Skin of body (tissue), 2 donors: ENCODE data around the gene TEAD2. TPM values are rescaled to one million over a fixed set of nuclear protein-coding genes. Genes with fewer than 3 reads are reported as not detected.
"Not testable (repeated sequence)": the region's sequence is repeated elsewhere in the genome, so short reads cannot be mapped to it uniquely, and the experiment has no call there.

Experiments
- DNase-seq: peaks from one replicate; lab custom pipeline; 2025; lab: John Stamatoyannopoulos, UW
- total RNA-seq: library from RNA; depleted of rRNA; stranded (reverse); fragments of >200 nt; gene quantifications from one replicate; pipeline ENCODE4 v1.2.3, GENCODE V29; 2014

The TEAD2 gene
- total RNA-seq, 1 donor from 2014 or later = 21.4 TPM

DNA sequence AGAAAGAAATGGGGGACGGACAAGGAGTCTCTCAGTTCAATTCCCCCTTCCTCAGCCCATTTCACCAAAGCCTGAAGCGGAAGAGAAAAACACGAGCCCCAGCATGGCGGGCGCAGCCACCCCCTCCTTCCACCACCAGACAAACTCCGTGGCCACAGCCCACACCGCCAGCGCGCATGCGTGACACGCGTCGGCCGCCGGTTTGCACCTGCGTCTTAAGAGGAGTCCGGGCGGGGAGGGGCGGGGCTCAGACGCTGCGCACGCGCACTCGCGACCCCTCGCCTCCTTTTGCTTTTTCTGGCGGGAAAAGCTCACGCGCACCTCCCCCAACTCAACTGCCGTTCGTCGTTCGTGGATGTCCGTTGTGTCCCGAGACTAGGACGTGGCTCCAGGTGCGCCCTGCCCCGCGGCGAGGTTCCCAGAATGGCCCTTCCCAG lies 25.7 kb upstream of the TEAD2 start, which contains the start of gene KASH5:
Gene KASH5, plus strand, starts transcription at position 314 of the 437 bp plus-strand sequence. CDS start 2,635 bp downstream, outside the sequence.
- peak; percentile 8 for DNase-seq

GRCh38 chr19:49383599-49383998 lies 21.4 kb upstream of the TEAD2 start:
- no peak for DNase-seq

GRCh38 chr19:49382639-49383038 lies 20.4 kb upstream of the TEAD2 start:
- no peak for DNase-seq

DNA sequence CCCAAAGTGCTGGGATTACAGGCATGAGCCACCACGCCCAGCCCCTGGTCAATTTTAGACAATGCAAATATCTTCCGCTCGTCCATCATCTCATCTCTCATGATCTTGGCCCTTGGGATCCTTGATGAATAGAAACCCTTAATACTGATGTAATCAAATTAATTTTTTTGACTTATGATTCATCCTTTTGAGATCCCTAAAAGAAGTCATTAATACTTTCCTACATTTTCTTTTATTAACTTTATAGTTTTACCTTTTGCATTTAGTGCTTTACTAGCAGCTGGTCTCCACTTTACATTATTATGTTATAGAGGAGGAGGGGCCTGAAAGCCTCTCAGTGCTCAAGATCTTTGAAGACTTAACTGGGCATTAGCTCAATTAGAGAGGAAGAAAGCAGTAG lies 18.2 kb upstream of the TEAD2 start:
- no peak for DNase-seq

GRCh38 chr19:49378512-49378911 lies 16.3 kb upstream of the TEAD2 start:
- no peak for DNase-seq

GRCh38 chr19:49374665-49375434 lies 12.6 kb upstream of the TEAD2 start:
- no peak for DNase-seq

DNA sequence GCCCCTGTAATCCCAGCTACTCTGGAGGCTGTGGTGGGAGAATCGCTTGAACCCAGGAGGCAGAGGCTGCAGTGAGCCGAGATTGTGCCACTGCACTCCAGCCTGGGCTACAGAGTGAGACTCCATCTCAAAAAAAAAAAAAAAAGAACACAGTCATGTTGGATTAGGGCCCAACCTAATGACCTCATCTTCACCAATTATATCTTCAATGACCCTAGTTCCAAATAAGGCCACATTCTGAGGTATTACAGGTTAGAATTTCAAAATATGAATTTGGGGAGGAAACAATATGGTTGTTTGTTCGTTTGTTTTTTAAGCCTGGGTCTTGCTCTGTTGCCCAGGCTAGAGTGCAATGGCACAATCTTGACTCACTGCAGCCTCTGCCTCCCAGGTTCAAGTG lies 11.0 kb upstream of the TEAD2 start:
- not testable (repeated sequence) for DNase-seq

DNA sequence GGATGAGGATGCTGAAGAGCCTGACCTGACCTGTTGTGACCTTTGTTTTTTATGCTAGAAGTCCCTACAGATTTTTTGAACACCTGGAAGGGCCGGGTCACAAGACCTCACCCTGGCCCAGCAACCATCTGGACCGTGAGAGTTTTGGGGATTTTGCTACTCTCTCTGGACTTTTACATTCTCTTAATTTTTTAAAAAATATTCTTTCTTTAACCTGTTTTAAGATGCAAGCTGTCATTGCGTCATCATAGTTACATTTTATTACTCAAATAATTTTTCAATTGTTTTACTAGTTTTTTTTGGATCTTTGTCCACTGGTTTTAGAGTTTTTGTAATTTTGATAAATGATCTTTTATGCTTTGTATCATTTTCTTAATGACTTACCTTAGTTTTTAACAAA lies 9.0 kb upstream of the TEAD2 start:
- no peak for DNase-seq

GRCh38 chr19:49368711-49369358 lies 6.6 kb upstream of the TEAD2 start:
- no peak for DNase-seq

DNA sequence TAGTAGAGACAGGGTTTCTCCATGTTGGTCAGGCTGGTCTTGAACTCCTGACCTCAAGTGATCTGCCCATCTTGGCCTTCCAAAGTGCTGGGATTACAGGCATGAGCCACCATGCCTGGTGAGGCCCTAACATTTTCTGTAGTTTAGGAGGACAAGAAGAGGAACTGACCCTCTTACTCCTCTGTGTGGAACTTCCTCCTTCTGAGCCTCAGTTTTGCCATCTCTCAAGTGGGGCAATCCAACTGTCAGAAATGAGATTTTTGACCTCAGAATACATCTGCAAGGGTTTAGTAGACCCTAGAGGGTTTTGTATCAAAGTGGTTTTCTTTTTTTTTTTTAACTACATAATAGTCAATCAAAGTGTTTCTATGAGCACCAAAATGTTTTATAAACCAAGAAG lies 3.9 kb upstream of the TEAD2 start:
- no peak for DNase-seq

DNA sequence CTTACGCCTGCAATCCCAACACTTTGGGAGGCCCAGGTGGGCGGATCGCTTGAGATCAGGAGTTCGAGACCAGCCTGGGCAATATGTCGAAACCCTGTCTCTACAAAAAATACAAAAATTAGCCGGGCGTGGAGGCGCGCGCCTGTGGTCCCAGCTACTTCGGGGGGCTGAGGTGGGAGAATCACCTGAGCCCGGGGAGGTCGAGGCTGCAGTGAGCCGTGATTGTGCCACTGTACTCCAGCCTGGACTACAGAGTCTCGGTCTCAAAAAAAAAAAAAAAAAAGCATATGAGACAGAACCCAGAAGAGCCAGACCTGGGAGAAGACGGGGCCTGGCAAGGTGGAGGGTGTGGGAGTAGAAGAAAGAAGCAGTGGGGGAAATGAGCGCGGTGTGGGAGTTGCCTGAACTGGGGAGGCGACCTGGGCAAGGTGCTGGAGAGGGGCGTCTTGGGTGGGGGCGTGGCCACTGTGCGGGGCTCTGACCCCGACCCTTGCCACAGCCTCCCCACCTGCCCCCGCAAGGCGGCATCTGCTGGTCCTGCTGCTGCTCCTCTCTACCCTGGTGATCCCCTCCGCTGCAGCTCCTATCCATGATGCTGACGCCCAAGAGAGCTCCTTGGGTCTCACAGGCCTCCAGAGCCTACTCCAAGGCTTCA lies 2.0 kb upstream of the TEAD2 start:
- DNase-seq = no peak

- peak; percentile 100 for DNase-seq
These were observed 1.3 kb upstream of the TEAD2 start, which contains the start of gene DKKL1 for GRCh38 chr19:49363268-49364082. Gene DKKL1, plus strand, starts transcription at chr19:49363877. Its CDS starts 122 bp downstream, at chr19:49363999.

DNA sequence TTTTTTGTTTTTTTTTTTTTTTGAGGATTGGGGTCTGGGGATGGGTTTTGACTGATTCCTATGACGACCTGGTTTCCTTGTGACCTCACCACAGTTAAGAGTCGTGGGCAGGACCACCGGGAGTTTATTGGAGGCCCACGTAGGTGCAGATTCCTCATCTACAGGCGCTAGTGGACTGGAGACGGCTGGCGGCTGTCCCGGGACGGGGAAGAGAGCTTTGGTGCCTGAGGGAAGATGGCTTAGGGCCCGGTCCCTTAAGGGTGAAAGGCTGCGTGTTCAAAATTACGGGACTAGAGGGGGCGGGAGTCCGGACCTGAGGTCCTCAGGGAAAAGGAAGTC lies 682 bp upstream of the TEAD2 start:
- DNase-seq = peak; percentile 71

GRCh38 chr19:49361438-49362047 lies 673 bp downstream of the TEAD2 start:
- DNase-seq = peak; percentile 95

- DNase-seq = peak; percentile 23
These were observed 2.1 kb downstream of the TEAD2 start for GRCh38 chr19:49359851-49360820.

DNA sequence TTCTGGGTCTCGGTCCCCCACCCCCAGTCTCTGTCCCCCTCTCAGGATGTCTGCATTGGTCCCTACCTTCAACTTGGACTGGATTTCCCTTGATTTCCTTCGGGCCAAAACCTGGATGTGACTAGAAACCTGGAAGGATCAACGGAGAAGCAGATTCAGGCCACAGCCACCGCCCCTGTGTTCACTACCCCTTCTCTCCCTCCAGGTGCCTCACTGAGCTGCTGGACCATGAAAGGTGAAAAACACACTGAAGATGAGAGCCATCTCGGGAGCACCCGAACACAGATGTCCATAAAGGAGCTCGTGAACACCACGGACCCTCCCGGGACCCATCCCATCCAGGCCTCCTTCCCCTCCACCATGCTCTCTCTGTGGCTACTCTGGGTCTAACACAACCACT lies 5.0 kb downstream of the TEAD2 start:
- no peak for DNase-seq

- no peak for DNase-seq
These were observed 5.8 kb downstream of the TEAD2 start for GRCh38 chr19:49356382-49356781.

- peak; percentile 13 for DNase-seq
These were observed 6.3 kb downstream of the TEAD2 start for GRCh38 chr19:49355909-49356353.

DNA sequence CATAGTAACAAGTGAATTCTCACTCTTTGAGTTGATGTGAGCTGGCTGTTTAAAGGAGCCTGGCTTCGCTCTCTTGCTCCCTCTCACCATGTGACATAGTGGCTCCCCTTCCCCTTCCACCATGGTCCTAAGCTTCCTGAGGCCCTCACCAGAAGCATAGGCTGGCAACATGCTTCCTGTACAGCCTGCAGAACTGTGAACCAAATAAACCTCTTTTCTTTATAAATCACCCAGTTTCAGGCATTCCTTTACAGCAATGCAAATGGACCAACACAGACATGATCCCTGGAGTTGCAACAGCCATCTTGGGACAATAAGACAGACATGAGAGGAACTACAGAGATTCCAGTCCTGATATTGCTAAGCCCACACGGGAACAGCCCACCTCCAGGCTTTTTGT lies 12.6 kb downstream of the TEAD2 start:
- DNase-seq = no peak
